Hepatocyte (in vitro differentiated cells): ENCODE data around the gene DSCAML1. TPM values are rescaled to one million over a fixed set of nuclear protein-coding genes. Genes with fewer than 3 reads are reported as not detected.

Experiments used
- DNase-seq: peaks from one replicate; pipeline ENCODE4 v3.0.0-alpha.2; 2016; ENCODE audit warnings: low spot score
- H2AFZ ChIP-seq: fragments of 200-600 bp; sonication (generic); 2 replicates; pipeline ENCODE4 v1.6.0; 2016; ENCODE audit warnings: antibody characterized with exemption, mild to moderate bottlenecking
- H3K27ac ChIP-seq: fragments of 200-600 bp; sonication (generic); 2 replicates; pipeline ENCODE4 v1.5.1; 2016; ENCODE audit warnings: mild to moderate bottlenecking
- H3K27me3 ChIP-seq: fragments of 200-600 bp; sonication (generic); 2 replicates; pipeline ENCODE4 v1.6.1; 2016
- H3K36me3 ChIP-seq: fragments of 200-600 bp; sonication (generic); replicated peaks from 2 replicates; pipeline ENCODE4 v1.5.1; 2016; ENCODE audit warnings: low read depth; ENCODE audit not compliant: insufficient read depth
- H3K4me1 ChIP-seq: fragments of 200-600 bp; sonication (generic); 2 replicates; pipeline ENCODE4 v1.5.1; 2016; ENCODE audit warnings: mild to moderate bottlenecking, moderate library complexity; ENCODE audit not compliant: insufficient read depth
- H3K4me2 ChIP-seq: fragments of 200-600 bp; sonication (generic); 2 replicates; pipeline ENCODE4 v1.6.0; 2016
- H3K4me3 ChIP-seq: fragments of 200-600 bp; sonication (generic); 2 replicates; pipeline ENCODE4 v1.5.1; 2016; ENCODE audit warnings: mild to moderate bottlenecking
- H3K79me2 ChIP-seq: fragments of 200-600 bp; sonication (generic); 2 replicates; pipeline ENCODE4 v1.6.0; 2017; ENCODE audit warnings: mild to moderate bottlenecking
- H3K9me2 ChIP-seq: fragments of 200-600 bp; sonication (generic); replicated peaks from 2 replicates; pipeline ENCODE4 v1.6.0; 2017; ENCODE audit warnings: mild to moderate bottlenecking; ENCODE audit not compliant: insufficient read depth
- H3K9me3 ChIP-seq: fragments of 200-600 bp; sonication (generic); 2 replicates; pipeline ENCODE4 v1.5.1; 2016; ENCODE audit warnings: low read depth, mild to moderate bottlenecking
- H4K20me1 ChIP-seq: fragments of 200-600 bp; sonication (generic); 2 replicates; pipeline ENCODE4 v1.6.0; 2016; ENCODE audit warnings: mild to moderate bottlenecking; ENCODE audit not compliant: insufficient read depth, poor library complexity, severe bottlenecking
- EZH2 ChIP-seq: fragments of 200-600 bp; sonication (generic); IDR thresholded peaks from 2 replicates; pipeline ENCODE4 v1.6.1; 2016; ENCODE audit warnings: antibody characterized with exemption, mild to moderate bottlenecking, borderline replicate concordance
- EZH2phosphoT487 ChIP-seq: fragments of 200-600 bp; sonication (generic); IDR thresholded peaks from one replicate; pipeline ENCODE4 v1.6.1; 2018; ENCODE audit warnings: antibody characterized with exemption, mild to moderate bottlenecking, low read depth, moderate library complexity; ENCODE audit not compliant: unreplicated experiment, severe bottlenecking
- WGBS: methylation state at CpG from one replicate; pipeline ENCODE4 v1.1.6; 2016; ENCODE audit warnings: low lambda C conversion rate; ENCODE audit errors: missing lambda C conversion rate; 5-methylcytosine and 5-hydroxymethylcytosine counted together
- polyA plus RNA-seq: library from polyadenylated mRNA; unstranded; fragments of >200 nt; fragmentation: Nextera tagmentation; extraction: Ambion mirVana; gene quantifications from 2 replicates; pipeline ENCODE4 v1.2.1, GENCODE V29; 2016
- total RNA-seq: library from RNA; depleted of rRNA; stranded (reverse); fragments of >200 nt; gene quantifications from 2 replicates; pipeline ENCODE4 v1.2.3, GENCODE V29; 2014
- TF ChIP-seq, protein P1 (sequence below): fragments of 200-600 bp; sonication (generic); IDR thresholded peaks from 2 replicates; pipeline ENCODE4 v1.5.1; 2016; ENCODE audit warnings: antibody characterized with exemption, mild to moderate bottlenecking; ENCODE audit not compliant: poor library complexity

Gene DSCAML1
- total and polyA plus RNA-seq, 2 experiments from 2014 or later, result 0.46 to 2.6 TPM

DNA sequence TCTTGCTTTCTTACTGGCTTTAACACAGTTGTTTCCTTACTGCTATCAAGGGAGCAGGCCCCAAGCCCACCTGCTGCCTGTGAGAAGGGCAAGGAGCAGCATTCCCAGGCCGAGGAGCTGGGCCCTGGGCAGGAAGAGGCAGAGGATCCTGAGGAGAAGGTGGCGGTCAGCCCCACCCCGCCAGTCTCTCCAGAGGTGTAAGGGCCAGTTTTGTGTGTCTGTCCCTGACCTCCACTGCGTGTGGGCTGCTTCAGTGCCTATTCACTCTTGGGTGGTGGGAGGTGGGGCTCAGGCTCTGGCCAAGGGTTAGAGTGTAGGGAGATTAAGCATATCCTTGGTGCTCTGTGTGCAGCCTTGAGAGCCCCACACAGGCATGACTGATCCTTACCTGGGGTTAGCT lies 414.3 kb downstream of the DSCAML1 start:
- no peaks in the 10 kb centered on the region for H3K27me3 ChIP-seq
- WGBS, result 94% methylated on average over 4 of the region's 4 CpGs
- no peaks in the 10 kb centered on the region for H3K9me2 ChIP-seq
- no peaks in the 10 kb centered on the region for H3K79me2 ChIP-seq
- no peak overlapping the region for H3K4me3 ChIP-seq
- no peaks in the 10 kb centered on the region for H3K4me1 ChIP-seq
- TF ChIP-seq EZH2phosphoT487, result no peak
- TF ChIP-seq, protein P1, sequence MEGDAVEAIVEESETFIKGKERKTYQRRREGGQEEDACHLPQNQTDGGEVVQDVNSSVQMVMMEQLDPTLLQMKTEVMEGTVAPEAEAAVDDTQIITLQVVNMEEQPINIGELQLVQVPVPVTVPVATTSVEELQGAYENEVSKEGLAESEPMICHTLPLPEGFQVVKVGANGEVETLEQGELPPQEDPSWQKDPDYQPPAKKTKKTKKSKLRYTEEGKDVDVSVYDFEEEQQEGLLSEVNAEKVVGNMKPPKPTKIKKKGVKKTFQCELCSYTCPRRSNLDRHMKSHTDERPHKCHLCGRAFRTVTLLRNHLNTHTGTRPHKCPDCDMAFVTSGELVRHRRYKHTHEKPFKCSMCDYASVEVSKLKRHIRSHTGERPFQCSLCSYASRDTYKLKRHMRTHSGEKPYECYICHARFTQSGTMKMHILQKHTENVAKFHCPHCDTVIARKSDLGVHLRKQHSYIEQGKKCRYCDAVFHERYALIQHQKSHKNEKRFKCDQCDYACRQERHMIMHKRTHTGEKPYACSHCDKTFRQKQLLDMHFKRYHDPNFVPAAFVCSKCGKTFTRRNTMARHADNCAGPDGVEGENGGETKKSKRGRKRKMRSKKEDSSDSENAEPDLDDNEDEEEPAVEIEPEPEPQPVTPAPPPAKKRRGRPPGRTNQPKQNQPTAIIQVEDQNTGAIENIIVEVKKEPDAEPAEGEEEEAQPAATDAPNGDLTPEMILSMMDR, result no peak
- TF ChIP-seq EZH2, result no peak
- H4K20me1 ChIP-seq, result no peaks in the 10 kb centered on the region
- H2AFZ ChIP-seq, result no peak overlapping the region
- no peaks in the 10 kb centered on the region for H3K9me3 ChIP-seq
- H3K4me2 ChIP-seq, result no peak overlapping the region
- DNase-seq, result no peak
- H3K27ac ChIP-seq, result no peak overlapping the region
- no peaks in the 10 kb centered on the region for H3K36me3 ChIP-seq

DNA sequence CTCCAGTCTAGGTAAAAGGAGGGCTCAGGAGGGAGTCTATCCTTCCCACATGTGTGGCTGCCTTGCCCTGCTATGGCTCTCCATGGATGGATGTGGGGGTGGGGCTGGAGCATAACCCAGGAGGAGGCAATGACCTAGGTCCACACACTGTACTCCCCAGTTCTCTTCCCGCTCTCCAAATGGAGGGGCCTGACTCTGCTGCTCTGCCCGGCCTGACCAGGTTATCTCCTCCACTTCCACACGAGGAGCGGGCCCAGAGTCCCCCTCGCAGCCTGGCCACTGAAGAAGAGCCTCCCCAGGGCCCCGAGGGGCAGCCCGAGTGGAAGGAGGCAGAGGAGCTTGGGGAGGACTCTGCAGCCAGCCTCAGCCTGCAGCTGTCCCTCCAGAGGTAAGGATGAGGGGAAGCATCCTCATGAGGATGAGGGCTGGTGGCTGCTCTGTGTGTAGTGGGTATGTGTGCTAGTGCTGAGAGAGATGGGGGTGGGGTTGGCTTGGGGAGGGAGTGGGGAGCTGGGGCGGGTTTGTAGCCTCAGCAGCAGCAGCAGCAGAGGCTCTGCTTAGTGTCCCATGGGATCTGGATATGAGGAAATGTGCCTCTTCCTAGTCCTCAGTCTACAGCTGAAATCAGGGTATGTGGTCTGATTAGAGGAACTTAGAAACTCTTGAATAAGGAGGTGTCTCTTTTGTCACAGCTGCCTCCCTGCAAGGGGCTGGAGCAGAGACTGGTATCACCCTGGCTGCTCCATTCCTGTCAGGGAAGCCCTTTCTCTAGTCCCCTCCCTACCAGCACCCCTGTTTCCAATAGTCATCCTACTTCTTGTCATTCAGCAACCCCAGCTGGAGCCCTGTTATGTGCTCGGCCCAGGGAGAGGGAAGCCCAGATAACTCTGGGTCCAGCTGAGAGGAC lies 415.3 kb downstream of the DSCAML1 start:
- no peaks in the 10 kb centered on the region for H3K36me3 ChIP-seq
- H3K9me3 ChIP-seq, result no peaks in the 10 kb centered on the region
- H3K27me3 ChIP-seq, result no peaks in the 10 kb centered on the region
- DNase-seq, result no peak
- no peak overlapping the region for H2AFZ ChIP-seq
- no peaks in the 10 kb centered on the region for H3K9me2 ChIP-seq
- H3K27ac ChIP-seq, result no peak overlapping the region
- 97% methylated on average over 9 of the region's 9 CpGs for WGBS
- no peak for TF ChIP-seq EZH2phosphoT487
- TF ChIP-seq, protein P1, result no peak
- TF ChIP-seq EZH2, result no peak
- no peaks in the 10 kb centered on the region for H3K4me1 ChIP-seq
- no peak overlapping the region for H3K4me3 ChIP-seq
- H3K4me2 ChIP-seq, result no peak overlapping the region
- H3K79me2 ChIP-seq, result no peaks in the 10 kb centered on the region
- no peaks in the 10 kb centered on the region for H4K20me1 ChIP-seq

DNA sequence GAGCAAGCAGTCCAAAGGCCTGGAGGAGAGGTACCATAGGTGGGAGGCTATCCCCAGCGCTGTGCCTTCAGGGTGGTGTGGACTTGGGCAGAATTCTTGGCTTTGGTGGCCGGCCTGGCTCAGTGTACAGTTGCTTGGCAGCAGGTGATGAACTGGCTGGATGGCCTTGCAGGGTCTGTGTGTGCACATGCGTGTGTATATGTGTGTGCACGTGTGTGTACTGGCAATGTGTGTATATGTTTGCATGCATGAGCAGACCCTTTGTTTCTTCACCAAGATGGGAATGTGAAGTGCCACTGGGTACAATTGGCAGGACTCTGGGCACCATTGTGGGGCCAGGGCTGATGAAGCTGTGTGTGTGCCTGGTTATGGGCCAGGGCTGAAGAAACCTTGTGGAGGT lies 416.3 kb downstream of the DSCAML1 start:
- Histone ChIP-seq H3K4me3 (no peak overlapping the region), H3K9me3 (no peaks in the 10 kb centered on the region), H3K79me2 (no peaks in the 10 kb centered on the region), H3K27ac (no peak overlapping the region), H3K9me2 (no peaks in the 10 kb centered on the region), H4K20me1 (no peaks in the 10 kb centered on the region), H3K4me2 (no peak overlapping the region), H3K4me1 (no peaks in the 10 kb centered on the region), H2AFZ (no peak overlapping the region), H3K36me3 (no peaks in the 10 kb centered on the region), H3K27me3 (no peaks in the 10 kb centered on the region)
- TF ChIP-seq EZH2phosphoT487, result no peak
- TF ChIP-seq, protein P1, result no peak
- TF ChIP-seq EZH2, result no peak
- no peak for DNase-seq
- WGBS, result 93% methylated on average over 4 of the region's 4 CpGs
